ENCODE measurements around the gene MPO. TPM values are rescaled to one million over a fixed set of nuclear protein-coding genes. Genes with fewer than 3 reads are reported as not detected.

MPO gene
- total RNA-seq, 3 donors from 2014 or later = 0.19 TPM; not detected in 2

DNA sequence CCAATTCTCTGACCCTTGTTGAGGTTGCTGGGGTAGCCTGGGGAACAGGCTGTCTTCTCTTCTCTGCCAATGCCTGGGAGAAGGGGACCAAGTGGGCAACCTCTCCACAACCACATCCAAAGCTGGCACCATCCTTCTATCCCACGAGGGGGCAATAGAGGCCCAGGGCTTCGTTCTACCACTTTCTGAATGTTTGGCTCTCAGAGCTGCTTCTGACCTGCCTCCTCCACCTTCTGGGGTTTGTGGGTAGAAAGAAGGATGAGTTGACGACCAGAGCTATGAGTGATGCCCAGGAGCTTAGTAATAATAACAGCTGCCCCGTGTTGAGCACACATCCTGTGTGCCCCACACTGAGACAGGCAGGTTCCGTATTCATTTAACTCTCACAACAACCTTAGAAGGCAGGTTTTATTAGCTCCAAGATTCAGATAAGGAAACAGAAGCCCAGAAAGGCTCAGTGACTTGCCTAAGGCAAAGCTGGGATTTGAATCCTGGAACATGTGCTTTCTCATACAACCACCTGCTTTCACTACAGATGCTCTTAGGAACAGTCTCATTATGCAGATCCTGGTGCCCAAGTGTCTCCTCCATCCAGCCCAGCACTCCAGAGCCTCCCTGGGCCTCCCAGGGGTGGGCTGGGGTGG is 36.8 kb upstream of the MPO start:
- intact Hi-C loops (cut with DNase I, micrococcal nuclease) = loop anchor here in 1 of 2 donors (1.0 kb wide), 1 partner anchor 130 kb away; no protein-coding TSS in a partner anchor
- TF ChIP-seq, protein P1, sequence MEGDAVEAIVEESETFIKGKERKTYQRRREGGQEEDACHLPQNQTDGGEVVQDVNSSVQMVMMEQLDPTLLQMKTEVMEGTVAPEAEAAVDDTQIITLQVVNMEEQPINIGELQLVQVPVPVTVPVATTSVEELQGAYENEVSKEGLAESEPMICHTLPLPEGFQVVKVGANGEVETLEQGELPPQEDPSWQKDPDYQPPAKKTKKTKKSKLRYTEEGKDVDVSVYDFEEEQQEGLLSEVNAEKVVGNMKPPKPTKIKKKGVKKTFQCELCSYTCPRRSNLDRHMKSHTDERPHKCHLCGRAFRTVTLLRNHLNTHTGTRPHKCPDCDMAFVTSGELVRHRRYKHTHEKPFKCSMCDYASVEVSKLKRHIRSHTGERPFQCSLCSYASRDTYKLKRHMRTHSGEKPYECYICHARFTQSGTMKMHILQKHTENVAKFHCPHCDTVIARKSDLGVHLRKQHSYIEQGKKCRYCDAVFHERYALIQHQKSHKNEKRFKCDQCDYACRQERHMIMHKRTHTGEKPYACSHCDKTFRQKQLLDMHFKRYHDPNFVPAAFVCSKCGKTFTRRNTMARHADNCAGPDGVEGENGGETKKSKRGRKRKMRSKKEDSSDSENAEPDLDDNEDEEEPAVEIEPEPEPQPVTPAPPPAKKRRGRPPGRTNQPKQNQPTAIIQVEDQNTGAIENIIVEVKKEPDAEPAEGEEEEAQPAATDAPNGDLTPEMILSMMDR (IDR thresholded peaks at IDR 0.05) = peak; percentile 57
- H3K4me1 ChIP-seq (ENCODE audit: low read depth) = peaks cover 6% of the 10 kb centered on the region
- no peaks in the 10 kb centered on the region for H3K36me3 ChIP-seq (ENCODE audit: low read depth)
- peak in 2 of 3 donors; percentile 65 to 74 for DNase-seq
- H3K9me3 ChIP-seq = no peaks in the 10 kb centered on the region
- no peak overlapping the region for H3K4me3 ChIP-seq
- peak; percentile 89 for ATAC-seq

DNA sequence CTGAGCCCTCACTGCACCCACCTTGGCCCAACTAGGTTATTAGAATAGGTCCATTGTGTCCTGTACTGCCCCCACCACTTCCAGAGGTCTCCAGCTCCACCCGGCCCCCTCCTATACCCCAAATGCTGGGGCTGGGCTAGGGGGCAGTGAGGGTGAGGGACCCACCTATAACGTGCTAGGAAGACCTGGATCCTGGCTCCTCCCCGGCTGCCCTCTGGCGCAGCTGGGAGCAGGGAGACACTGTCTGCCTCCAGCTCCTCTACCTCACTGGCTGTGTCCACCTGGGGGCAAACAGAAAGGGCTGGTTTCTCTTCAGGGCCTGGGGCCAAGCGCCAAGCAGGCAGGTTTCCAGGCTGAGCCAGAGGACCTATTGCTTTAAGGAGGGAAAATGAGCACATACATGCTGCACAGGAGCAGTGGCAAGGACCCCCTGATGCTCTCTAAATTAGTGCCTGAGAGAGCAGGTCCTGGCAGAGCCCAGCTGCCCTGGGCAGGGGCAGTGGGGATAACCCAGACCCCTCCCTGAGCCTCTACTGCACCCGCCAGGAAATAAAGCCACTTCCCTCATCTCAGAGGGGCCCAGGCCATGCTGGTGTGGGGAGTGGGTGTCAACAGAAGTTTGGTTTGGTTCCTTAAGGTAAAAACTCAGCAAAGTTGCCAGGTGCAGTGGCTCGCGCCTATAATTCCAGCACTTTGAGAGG is 35.7 kb upstream of the MPO start:
- H3K36me3 ChIP-seq (ENCODE audit: low read depth) = no peaks in the 10 kb centered on the region
- intact Hi-C loops (cut with DNase I, micrococcal nuclease) = no loop called here
- no peaks in the 10 kb centered on the region for H3K9me3 ChIP-seq
- no peak for ATAC-seq
- peaks cover 6% of the 10 kb centered on the region for H3K4me1 ChIP-seq (ENCODE audit: low read depth)
- TF ChIP-seq, protein P1 (IDR thresholded peaks at IDR 0.05) = no peak
- peak in 1 of 3 donors; percentile 17 for DNase-seq
- H3K4me3 ChIP-seq = no peak overlapping the region

DNA sequence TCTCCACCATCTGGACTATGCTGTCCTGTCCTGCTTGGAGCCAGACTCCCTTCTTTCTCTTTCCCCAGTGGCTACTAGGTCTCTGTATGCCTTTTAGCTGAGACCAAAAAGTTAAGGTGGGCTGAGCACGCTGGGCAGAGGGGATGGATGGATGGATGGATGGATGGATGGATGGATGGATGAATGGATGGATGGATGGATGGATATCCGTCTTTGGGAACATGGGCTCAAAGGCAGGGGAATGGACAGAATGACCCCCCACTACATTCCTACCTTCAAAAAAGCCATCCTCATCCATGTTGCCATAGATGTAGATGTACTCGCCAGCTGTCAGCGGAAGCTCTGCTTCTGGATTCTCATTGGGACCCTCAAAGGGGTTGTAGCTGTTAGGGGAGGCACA is 35.0 kb upstream of the MPO start:
- Histone ChIP-seq H3K4me3 (no peak overlapping the region), H3K36me3 (ENCODE audit: low read depth) (no peaks in the 10 kb centered on the region), H3K4me1 (ENCODE audit: low read depth) (peaks cover 6% of the 10 kb centered on the region), H3K9me3 (no peaks in the 10 kb centered on the region)
- ATAC-seq (no peak), DNase-seq (no peak)
- TF ChIP-seq, protein P1 (IDR thresholded peaks at IDR 0.05) = no peak
- intact Hi-C loops (cut with DNase I, micrococcal nuclease) = no loop called here

DNA sequence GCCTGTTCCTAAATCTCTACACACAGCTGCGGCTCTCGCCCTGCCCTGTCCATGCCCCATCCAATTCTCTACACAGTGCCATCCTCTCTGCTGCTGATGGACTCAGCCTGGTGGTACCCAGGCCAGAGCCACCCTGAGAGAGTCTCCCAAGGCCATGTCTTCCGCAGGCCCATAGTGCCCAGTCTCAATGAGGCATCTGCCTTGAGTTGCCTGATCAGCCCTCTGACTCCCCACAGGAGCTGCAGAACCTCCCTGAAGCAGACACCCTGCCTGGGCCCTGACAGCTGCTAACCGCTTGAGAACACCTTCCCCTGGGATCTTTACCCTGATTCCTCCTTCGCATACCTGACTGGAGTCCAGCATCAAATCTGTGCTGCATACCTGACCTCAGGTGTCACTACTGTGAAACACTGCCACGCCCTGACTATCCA is 34.6 kb upstream of the MPO start:
- TF ChIP-seq, protein P1 (IDR thresholded peaks at IDR 0.05) = no peak
- H3K4me1 ChIP-seq (ENCODE audit: low read depth) = peaks cover 6% of the 10 kb centered on the region
- intact Hi-C loops (cut with DNase I, micrococcal nuclease) = no loop called here
- no peaks in the 10 kb centered on the region for H3K36me3 ChIP-seq (ENCODE audit: low read depth)
- DNase-seq (no peak), ATAC-seq (no peak)
- H3K4me3 ChIP-seq = no peak overlapping the region
- no peaks in the 10 kb centered on the region for H3K9me3 ChIP-seq

DNA sequence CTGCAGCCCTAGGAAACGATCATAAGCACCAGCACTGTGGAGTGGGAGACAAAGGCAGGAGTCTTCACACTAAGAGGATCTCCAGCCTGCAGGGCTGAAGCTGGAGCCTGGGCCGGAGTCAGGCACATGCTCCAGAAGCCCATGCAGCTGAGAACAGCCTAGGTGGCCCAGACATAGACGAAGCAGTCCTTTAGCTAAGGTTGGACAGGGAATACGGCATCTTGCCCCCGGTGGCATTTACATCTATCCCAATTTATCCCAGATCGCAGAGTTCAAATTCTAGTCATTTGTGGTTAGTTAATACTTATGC is 33.9 kb upstream of the MPO start:
- ATAC-seq (no peak), DNase-seq (no peak)
- Histone ChIP-seq H3K9me3 (no peaks in the 10 kb centered on the region), H3K4me1 (ENCODE audit: low read depth) (peaks cover 6% of the 10 kb centered on the region), H3K4me3 (no peak overlapping the region), H3K36me3 (ENCODE audit: low read depth) (no peaks in the 10 kb centered on the region)
- TF ChIP-seq, protein P1 (IDR thresholded peaks at IDR 0.05) = no peak
- intact Hi-C loops (cut with DNase I, micrococcal nuclease) = no loop called here

Measured in mucosa of descending colon (tissue), 3 donors.